GM18951 (cell line): ENCODE data around the gene TUBA8.
"Not testable (repeated sequence)": the region's sequence is repeated elsewhere in the genome, so short reads cannot be mapped to it uniquely, and the experiment has no call there.

Source experiments
- POLR2A ChIP-seq: IDR thresholded peaks from 4 replicates; pipeline ENCODE4 v1.6.1; 2011; ENCODE audit warnings: mild to moderate bottlenecking; ENCODE audit not compliant: insufficient read length, insufficient read depth; ENCODE audit errors: extremely low read depth
- in situ Hi-C: fragments of 300-500 bp; cut with MboI; formaldehyde crosslinking; loops from one replicate; pipeline ENCODE4 v1.12.0; 2022; ENCODE audit warnings: low sequenced_read_pairs, mixed read lengths, inconsistent platforms; ENCODE audit not compliant: unreplicated experiment

The TUBA8 gene

GRCh38 chr22:18110194-18110953 lies at the start of gene TUBA8:
Gene TUBA8, plus strand, starts transcription at chr22:18110809. Its CDS starts 57 bp downstream, at chr22:18110866.
- no peak for TF ChIP-seq POLR2A

DNA sequence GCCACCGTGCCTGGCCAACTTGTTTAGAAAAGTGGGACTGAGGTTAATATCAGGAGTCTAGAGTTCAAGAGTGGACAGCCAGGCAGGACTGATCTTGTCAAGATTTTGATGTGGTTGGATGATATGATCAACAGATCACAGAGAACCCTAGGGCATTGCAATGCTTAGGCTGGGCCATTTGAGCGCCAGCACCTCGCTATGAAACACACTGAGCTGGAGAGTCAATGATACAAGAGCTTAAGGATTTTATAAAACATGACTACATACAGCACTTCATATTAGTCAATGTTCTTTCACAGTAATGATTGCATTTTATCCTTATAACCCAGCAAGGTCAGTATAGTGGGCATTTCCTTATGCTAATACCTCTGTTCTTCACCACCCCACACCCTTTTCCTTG lies 48.2 kb upstream of the TUBA8 start:
- in situ Hi-C loops, result no loop called here
- no peak for TF ChIP-seq POLR2A

More at GRCh38 chr22:18110194-18110953, at the start of gene TUBA8:
- in situ Hi-C loops, result no loop called here

- TF ChIP-seq POLR2A, result no peak
Measured at GRCh38 chr22:18063306-18063705, 47.3 kb upstream of the TUBA8 start.

DNA sequence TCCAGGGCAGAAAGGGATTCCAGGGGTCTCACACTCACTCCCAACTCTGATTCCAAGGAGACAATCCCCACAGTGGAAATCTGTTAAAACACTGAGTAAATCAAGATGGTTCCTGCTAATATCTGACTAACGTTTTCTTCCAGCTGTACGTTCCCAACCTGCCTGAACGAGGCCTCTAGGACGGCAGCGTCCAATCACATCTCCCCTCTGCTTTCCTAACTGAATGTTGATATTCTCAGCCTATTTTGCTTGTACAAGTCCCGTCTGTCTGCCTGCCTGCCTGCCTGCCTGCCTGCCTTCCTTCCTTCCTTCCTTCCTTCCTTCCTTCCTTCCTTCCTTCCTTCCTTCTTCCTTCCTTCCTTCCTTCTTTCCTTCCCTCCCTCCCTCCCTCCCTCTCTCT lies 46.9 kb upstream of the TUBA8 start:
- in situ Hi-C loops, result not testable (repeated sequence)

More at GRCh38 chr22:18063306-18063705, 47.3 kb upstream of the TUBA8 start:
- in situ Hi-C loops, result no loop called here

GRCh38 chr22:18064636-18065035 lies 46.0 kb upstream of the TUBA8 start:
- in situ Hi-C loops, result loop anchor here (5.0 kb wide), 1 partner anchor 232 kb away; no protein-coding TSS in a partner anchor
- no peak for TF ChIP-seq POLR2A

GRCh38 chr22:18065256-18065655 lies 45.4 kb upstream of the TUBA8 start:
- no peak for TF ChIP-seq POLR2A
- in situ Hi-C loops, result loop anchor here (5.0 kb wide), 1 partner anchor 233 kb away; no protein-coding TSS in a partner anchor

DNA sequence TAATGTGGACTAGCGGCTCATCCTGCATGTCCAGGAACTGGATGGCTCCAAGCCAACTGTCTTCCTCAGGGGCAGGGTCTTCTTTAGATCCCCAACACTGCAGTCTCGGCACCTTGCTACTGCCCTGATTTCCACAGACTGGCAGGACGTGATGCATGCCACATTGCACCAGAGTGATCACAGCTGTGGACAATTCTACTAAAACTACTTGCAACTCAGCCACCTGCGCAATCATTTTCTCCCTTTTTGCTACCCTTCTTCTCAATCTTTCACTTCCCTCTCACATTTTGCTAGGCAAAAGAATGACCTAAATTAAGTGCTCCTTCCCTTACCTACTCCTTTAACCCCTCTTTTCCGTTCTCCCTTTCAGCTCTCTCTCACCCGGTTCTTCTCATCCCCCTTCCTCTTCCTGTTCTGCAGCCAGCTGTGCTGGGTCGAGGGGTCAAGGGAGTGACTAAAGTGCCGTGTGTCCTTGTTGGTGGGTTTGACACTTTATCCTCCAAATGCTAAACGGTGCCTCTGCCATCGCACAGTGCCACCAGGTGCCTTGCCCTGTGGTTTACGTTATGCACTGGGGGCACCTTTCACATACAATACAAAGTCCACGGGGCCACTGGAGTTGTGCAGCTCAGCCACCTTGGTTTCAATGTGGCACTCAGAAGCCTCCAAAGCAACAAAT lies 44.3 kb upstream of the TUBA8 start:
- in situ Hi-C loops, result loop anchor here (5.0 kb wide), 1 partner anchor 234 kb away; no protein-coding TSS in a partner anchor
- TF ChIP-seq POLR2A, result no peak

DNA sequence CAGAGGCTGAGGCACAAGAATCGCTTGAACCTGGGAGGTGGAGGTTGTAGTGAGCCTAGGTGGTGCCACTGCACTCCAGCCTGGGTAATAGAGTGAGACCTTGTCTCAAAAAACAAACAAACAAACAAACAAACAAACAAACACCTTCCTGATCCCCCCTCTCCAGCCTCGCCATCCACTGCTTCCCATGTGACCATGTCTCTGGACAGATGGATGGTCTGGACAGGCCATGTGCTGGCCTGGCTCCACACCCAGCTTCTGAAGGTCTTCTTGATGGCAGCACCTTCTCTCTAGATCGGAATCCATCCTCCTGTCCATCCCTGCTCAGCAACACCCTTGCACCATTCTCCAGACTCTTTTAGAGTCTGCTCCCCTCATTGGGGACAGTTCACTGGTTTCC lies 43.5 kb upstream of the TUBA8 start:
- in situ Hi-C loops, result loop anchor here (5.0 kb wide), 1 partner anchor 235 kb away; no protein-coding TSS in a partner anchor
- no peak for TF ChIP-seq POLR2A

DNA sequence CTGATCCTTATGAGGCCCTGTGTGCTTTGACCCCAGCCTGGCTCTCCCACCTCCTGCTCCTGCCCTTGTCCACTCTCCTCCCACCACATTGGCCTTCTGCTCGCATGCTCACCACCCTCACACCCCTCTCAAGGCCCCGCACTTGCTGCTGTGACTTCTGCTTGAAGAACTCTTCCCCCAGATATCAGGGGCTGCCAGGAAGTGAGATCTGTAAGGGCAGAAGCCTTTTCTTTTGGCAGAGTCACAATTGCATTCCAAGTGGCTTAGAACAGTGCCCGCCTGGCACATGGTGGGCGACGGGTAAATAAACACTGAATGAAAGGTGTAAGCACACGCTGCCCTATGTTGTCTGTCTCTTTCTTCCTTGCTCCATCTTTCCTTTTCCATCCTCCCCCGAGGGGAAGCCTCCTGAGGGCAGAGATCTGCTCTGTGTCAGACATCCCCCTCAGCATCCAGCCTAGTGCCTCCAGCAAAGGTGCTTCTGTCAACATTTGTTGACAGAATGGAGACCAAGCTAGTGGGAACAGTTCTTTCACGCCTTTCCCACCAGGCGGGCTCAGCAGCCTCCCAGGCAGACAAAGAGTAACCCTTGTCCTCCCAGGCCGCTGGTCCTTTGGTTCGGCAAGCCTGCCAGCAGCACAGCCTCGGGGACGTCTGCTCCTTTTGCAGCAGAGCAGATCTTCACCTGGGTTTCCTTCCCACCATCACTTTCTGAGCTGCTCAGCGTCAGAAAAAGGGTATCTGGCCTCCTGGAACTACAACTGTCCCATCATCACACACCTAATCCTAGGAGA lies 42.9 kb upstream of the TUBA8 start:
- no peak for TF ChIP-seq POLR2A
- in situ Hi-C loops, result loop anchor here (5.0 kb wide), 1 partner anchor 235 kb away; no protein-coding TSS in a partner anchor

DNA sequence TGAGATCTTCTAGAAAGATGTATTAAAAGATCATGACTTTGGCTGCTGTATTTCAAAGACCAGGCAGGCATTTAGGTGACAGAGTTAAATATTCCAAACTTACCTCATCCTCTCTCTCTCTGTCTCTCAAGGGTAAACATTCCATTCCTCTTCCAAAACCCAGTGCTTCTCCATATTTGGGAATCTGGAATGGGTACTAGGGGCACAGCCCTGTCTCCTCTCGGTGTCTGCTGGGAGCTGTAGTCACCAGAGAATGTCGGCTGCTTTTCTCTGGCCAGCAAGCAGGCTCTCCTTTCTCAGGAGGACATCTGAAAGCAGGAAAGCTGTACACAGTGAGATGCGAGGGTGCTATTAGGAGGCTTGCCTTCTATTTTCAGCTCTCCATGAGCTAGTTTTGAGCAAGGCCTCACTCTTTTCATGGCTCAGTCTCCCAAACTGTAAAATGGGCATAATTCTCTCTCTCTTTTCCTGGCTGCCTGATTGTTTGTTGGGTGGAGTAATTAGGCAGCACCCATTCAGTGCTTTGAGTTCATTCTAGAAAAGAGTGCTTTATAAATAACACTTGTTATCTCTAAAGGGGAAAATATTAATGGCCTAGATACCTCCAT lies 42.1 kb upstream of the TUBA8 start:
- in situ Hi-C loops, result loop anchor here (5.0 kb wide), 1 partner anchor 236 kb away; no protein-coding TSS in a partner anchor
- no peak for TF ChIP-seq POLR2A

GRCh38 chr22:18069041-18069440 lies 41.6 kb upstream of the TUBA8 start:
- no peak for TF ChIP-seq POLR2A
- in situ Hi-C loops, result loop anchor here (5.0 kb wide), 1 partner anchor 237 kb away; no protein-coding TSS in a partner anchor

- TF ChIP-seq POLR2A, result no peak
- in situ Hi-C loops, result no loop called here
Measured at GRCh38 chr22:18070041-18070440, 40.6 kb upstream of the TUBA8 start.
